LNCaP clone FGC (cell line): ENCODE measurements around the gene FAM187B.

Experiments
- DNase-seq: peaks from one replicate; pipeline ENCODE4 v3.0.0-alpha.2; 2011; ENCODE audit warnings: low read depth
- H3K4me3 ChIP-seq: 2 replicates; pipeline ENCODE4 v1.5.1; 2011; ENCODE audit warnings: mild to moderate bottlenecking, low read depth, low read length, control low read depth
- TF ChIP-seq, protein P1 (sequence below): IDR thresholded peaks from 2 replicates; pipeline ENCODE4 v1.5.1; 2012; ENCODE audit warnings: mild to moderate bottlenecking; ENCODE audit not compliant: control insufficient read depth, insufficient read depth; ENCODE audit errors: extremely low read depth

The FAM187B gene

DNA sequence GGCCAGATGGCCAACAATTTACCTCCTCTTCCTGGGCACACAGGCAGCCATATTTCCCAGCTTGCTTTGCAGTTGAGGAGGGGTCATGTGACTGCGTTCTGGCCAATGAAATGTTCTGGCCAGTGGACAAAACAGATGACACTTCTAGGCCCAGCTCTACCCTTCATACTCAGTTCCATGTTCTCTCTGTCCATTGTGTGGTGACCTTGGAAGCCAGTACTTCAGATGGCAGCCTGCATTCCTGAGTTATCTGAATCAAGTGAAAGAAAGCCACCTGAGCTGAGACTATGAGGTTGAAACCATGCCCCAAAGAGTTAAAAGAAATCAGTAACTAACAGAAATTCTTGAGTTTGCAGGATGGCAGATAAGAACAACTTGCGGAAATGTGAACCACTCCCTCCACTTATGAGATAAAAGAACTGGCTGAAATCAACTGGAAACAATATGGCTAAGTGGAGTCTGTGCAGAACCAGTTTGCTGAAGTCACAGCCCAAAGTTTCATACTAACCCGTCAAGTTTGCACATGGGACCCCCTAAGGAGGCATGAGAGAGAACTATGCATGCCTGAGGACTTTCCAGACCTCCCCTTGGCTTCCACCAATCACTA is 8.1 kb downstream of the FAM187B start:
- TF ChIP-seq, protein P1, sequence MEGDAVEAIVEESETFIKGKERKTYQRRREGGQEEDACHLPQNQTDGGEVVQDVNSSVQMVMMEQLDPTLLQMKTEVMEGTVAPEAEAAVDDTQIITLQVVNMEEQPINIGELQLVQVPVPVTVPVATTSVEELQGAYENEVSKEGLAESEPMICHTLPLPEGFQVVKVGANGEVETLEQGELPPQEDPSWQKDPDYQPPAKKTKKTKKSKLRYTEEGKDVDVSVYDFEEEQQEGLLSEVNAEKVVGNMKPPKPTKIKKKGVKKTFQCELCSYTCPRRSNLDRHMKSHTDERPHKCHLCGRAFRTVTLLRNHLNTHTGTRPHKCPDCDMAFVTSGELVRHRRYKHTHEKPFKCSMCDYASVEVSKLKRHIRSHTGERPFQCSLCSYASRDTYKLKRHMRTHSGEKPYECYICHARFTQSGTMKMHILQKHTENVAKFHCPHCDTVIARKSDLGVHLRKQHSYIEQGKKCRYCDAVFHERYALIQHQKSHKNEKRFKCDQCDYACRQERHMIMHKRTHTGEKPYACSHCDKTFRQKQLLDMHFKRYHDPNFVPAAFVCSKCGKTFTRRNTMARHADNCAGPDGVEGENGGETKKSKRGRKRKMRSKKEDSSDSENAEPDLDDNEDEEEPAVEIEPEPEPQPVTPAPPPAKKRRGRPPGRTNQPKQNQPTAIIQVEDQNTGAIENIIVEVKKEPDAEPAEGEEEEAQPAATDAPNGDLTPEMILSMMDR = no peak
- no peak for DNase-seq
- H3K4me3 ChIP-seq = no peak overlapping the region

DNA sequence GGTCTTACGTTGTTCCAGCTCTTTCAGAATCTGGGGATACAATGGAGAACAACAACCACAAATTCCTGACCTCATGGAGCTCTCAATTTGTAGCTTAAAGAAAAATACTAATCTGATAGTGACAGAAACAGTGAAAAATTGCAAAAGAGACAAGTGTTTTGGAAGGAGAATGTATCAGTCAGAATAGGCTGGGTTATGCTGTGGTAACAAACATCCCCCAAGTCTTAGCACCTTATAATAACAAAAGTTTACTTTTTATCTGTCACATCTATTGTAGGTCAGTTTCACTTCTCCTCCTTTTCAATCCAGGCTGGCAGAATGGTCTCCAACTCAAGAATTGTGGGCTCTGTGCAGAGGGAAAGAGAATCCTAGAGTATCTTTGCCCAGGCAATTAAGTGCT is 9.5 kb downstream of the FAM187B start:
- DNase-seq = no peak
- TF ChIP-seq, protein P1 = no peak
- H3K4me3 ChIP-seq = no peak overlapping the region

DNA sequence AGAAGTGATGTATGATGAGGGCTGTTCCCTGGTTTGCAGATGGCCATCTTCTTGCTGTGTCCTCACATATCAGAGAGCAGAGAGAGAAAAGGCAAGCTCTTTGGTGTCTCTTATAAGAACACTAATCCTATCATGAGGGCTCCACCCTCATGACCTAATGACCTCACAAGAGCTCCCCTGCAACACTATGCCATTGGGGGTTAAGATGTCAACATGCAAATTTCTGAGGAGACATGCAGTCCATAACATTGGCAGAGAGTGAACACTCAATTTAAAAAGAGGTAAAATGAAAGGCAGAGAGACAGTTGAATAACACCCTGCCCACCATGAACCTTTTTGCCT is 10.9 kb downstream of the FAM187B start:
- DNase-seq = no peak
- TF ChIP-seq, protein P1 = no peak
- H3K4me3 ChIP-seq = no peak overlapping the region

DNA sequence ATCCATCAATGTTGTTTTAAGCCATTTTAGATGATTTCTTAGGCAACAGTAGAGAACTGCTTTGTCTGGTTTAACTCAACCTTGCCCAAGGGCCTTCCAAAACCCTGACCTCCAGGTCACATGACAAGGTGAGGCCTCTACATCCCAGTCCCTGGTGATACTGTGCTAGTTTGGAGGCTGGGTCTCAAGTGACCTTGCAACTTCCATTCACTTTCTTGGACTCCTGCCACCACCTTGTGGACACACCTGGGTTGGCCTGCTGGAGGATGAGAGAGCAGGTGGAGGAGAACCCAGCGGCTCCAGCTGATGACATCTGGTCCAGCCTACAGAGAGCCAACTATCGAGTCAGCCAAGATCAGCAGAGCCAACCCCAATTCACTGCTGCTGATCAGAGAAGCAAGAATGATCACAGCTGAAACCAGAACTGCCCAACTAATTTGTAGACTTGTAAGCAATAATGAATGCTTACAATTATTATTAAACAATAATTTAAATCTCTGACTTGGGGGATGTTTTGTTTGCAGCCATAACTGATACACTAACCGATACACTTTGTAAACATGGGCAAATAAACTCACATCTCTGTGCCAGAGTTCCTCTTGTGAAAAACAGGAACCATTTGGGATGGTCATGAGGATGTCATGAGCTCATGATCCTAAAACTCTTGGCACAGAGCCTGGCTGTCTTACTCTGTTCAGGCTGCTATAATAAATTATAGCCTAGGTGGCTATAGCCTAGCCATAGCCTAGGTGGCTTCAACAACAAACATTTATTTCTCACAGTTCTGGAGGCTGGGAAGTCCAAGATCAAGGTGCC is 11.5 kb downstream of the FAM187B start:
- TF ChIP-seq, protein P1 = no peak
- no peak overlapping the region for H3K4me3 ChIP-seq
- DNase-seq = no peak

DNA sequence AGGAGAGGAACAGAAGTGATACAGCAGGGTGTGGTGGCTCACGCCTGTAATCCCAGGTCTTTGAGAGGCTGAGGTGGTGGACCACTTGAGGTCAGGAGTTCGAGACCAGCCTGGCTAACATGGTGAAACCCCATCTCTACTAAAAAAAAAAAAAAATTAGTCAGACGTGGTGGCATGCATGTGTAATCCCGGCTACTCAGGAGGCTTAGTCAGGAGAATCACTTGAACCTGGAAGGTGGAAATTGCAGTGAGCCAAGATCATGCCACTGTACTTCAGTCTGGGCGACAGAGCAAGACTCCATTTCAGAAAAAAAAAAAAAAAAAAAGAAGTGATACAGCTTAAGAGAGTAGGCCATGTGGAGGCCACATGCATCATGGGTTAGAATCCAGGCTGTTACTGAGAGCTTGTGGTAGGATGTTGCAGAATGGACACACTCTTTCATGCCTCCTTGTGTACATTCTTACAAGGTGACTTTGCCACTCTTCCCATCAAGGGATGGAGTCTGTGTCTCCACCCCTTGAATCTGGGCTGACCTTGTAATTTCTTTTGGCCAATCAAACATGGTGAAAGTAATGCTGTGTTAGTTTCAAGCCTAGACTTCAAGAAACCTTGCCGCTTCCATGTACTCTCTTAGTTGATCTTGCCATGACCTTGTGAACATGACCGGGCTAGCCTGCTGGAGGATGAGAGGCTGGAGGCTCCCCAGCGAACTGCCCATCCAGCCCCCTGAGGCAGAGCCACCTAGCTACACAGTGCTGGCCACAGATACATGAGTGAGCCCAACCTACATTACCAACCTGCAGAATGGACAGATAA is 12.3 kb downstream of the FAM187B start:
- TF ChIP-seq, protein P1 = no peak
- no peak overlapping the region for H3K4me3 ChIP-seq
- no peak for DNase-seq

DNA sequence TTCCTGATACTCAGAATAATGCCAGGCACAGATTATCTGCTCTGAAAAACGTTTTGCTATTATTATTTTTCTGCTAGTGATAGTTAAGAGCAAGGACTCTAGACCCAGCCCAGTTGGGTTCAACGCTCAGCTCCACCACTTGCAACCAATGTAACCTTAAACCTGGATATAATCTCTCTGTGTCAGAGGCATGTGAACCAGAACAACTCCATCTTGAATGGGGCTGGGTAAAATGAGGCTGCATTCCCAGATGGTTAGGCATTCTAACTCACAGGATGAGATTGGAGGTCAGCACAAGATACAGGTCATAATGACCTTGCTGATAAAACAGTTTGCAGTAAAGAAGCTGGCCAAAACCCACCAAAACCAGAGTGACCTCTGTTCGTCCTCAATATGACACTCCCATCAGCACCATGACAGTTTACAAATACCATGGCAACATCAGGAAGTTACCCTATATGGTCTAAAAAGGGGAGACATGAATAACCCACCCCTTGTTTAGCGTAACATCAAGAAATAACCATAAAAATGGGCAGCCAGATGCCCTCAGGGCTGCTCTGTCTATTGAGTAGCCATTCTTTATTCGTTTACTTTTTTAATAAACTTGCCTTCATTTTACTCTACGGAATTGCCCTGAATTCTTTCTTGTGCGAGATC is 13.6 kb downstream of the FAM187B start:
- TF ChIP-seq, protein P1 = no peak
- DNase-seq = no peak
- no peak overlapping the region for H3K4me3 ChIP-seq
